HUES6 (cell line): Measurements from ENCODE around the gene AQP10.
"Not testable (repeated sequence)": the region's sequence is repeated elsewhere in the genome, so short reads cannot be mapped to it uniquely, and the experiment has no call there.

Experiments
- H3K27ac ChIP-seq: 2 replicates; pipeline ENCODE4 v1.7.0; 2013; ENCODE audit warnings: low read depth, mild to moderate bottlenecking, low read length, inconsistent platforms
- H3K27me3 ChIP-seq: 2 replicates; pipeline ENCODE4 v1.6.1; 2013; ENCODE audit warnings: low read length; ENCODE audit not compliant: control insufficient read depth, insufficient read depth
- H3K36me3 ChIP-seq: 2 replicates; pipeline ENCODE4 v1.6.1; 2013; ENCODE audit warnings: low read length; ENCODE audit not compliant: control insufficient read depth, insufficient read depth
- H3K4me1 ChIP-seq: 2 replicates; pipeline ENCODE4 v1.6.1; 2013; ENCODE audit warnings: low read length; ENCODE audit not compliant: control insufficient read depth, insufficient read depth
- H3K4me3 ChIP-seq: 2 replicates; pipeline ENCODE4 v1.5.1; 2013; ENCODE audit warnings: low read depth, low read length
- H3K9ac ChIP-seq: one replicate; pipeline ENCODE4 v1.6.1; 2013; ENCODE audit warnings: mild to moderate bottlenecking, low read length
- H3K9me3 ChIP-seq: 2 replicates; pipeline ENCODE4 v1.6.1; 2013; ENCODE audit warnings: low read depth, low read length; ENCODE audit not compliant: control insufficient read depth, insufficient read depth

Gene AQP10

DNA sequence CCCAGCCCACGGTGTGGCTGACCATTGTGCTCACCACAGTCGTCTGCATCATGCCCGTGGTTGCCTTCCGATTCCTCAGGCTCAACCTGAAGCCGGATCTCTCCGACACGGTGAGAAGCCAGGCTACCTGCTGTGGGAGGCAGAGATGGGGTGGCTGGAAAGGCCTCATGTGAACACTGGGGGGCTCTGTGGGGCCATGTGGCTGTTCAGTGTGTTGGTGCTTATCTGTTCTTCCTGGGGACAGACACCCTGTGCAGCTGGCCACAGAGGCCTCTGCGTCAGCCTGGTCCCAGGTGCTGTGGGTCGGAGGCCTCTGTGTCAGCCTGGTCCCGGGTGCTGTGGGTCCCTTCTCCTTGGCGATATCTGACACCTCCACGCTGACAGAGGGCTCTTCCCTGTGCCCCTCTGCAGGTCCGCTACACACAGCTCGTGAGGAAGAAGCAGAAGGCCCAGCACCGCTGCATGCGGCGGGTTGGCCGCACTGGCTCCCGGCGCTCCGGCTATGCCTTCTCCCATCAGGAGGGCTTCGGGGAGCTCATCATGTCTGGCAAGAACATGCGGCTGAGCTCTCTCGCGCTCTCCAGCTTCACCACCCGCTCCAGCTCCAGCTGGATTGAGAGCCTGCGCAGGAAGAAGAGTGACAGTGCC is 27.7 kb downstream of the AQP10 start:
- no peak overlapping the region for H3K27ac ChIP-seq
- no peaks in the 10 kb centered on the region for H3K9me3 ChIP-seq
- H3K27me3 ChIP-seq = peaks cover 12% of the 10 kb centered on the region
- H3K4me1 ChIP-seq = peaks cover 9% of the 10 kb centered on the region
- no peak overlapping the region for H3K4me3 ChIP-seq
- H3K9ac ChIP-seq = no peak overlapping the region
- H3K36me3 ChIP-seq = peaks cover 57% of the 10 kb centered on the region

- no peak overlapping the region for H3K27ac ChIP-seq
- H3K4me1 ChIP-seq = peaks cover 12% of the 10 kb centered on the region
- H3K9ac ChIP-seq = no peak overlapping the region
- H3K9me3 ChIP-seq = no peaks in the 10 kb centered on the region
- H3K4me3 ChIP-seq = no peak overlapping the region
- H3K27me3 ChIP-seq = peaks cover 12% of the 10 kb centered on the region
- peaks cover 51% of the 10 kb centered on the region for H3K36me3 ChIP-seq
Measured at GRCh38 chr1:154349121-154349520, 28.2 kb downstream of the AQP10 start.

DNA sequence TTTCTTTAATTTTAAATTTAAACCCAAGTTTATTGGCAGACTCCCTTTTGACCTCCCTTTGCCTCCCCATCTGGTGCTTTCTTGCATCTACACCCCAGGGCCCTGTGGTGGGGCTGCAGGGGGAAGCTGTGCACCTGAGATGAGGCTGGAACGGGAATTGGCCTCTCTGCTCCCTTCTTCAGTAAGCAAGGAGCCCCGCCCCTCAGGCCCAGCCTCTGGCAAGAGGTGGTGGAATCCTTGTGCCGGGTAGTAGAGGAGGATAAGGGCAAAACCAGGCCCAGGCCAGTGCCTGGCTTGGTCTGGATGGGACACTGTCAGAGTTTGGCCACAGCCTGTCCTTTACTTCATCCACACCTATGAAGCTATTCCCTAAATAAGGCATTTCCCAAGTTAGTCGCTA is 29.5 kb downstream of the AQP10 start:
- Histone ChIP-seq H3K4me3 (no peak overlapping the region), H3K9me3 (no peaks in the 10 kb centered on the region), H3K27ac (no peak overlapping the region), H3K36me3 (peaks cover 39% of the 10 kb centered on the region), H3K4me1 (peaks cover 12% of the 10 kb centered on the region), H3K9ac (no peak overlapping the region), H3K27me3 (peaks cover 12% of the 10 kb centered on the region)

GRCh38 chr1:154351363-154352068 is 30.6 kb downstream of the AQP10 start:
- no peaks in the 10 kb centered on the region for H3K9me3 ChIP-seq
- no peak overlapping the region for H3K4me3 ChIP-seq
- H3K27ac ChIP-seq = no peak overlapping the region
- peaks cover 12% of the 10 kb centered on the region for H3K4me1 ChIP-seq
- H3K27me3 ChIP-seq = peaks cover 12% of the 10 kb centered on the region
- H3K36me3 ChIP-seq = peaks cover 27% of the 10 kb centered on the region
- H3K9ac ChIP-seq = no peak overlapping the region

DNA sequence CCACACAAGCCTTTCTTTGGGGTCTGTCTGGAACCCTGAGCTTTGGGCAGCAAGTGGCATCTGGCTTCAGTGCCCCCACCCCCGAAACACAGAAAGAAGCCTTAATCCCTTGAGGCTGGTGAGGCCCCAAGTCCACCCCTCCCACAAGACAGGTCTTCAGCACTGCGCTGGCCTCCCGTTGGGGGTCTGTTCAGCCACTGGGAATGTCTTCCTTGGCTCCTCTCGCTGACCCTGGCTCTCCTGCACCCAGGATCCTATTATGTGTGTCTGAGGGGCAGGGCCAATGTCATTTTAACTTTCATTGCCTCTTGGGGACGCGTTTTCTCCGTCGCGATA is 31.3 kb downstream of the AQP10 start:
- H3K27me3 ChIP-seq = peaks cover 12% of the 10 kb centered on the region
- H3K36me3 ChIP-seq = peaks cover 22% of the 10 kb centered on the region
- no peaks in the 10 kb centered on the region for H3K9me3 ChIP-seq
- H3K27ac ChIP-seq = no peak overlapping the region
- peak overlapping the region; percentile 66 for H3K4me3 ChIP-seq
- H3K4me1 ChIP-seq = peaks cover 12% of the 10 kb centered on the region
- H3K9ac ChIP-seq = peak overlapping the region; percentile 55

GRCh38 chr1:154352581-154353459 is 31.9 kb downstream of the AQP10 start:
- Histone ChIP-seq H3K27me3 (peaks cover 12% of the 10 kb centered on the region), H3K9ac (peak overlapping the region; percentile 55), H3K4me3 (peak overlapping the region; percentile 66), H3K9me3 (no peaks in the 10 kb centered on the region), H3K27ac (no peak overlapping the region), H3K4me1 (peaks cover 12% of the 10 kb centered on the region), H3K36me3 (peaks cover 19% of the 10 kb centered on the region)

- no peaks in the 10 kb centered on the region for H3K9me3 ChIP-seq
- peaks cover 13% of the 10 kb centered on the region for H3K36me3 ChIP-seq
- H3K27me3 ChIP-seq = peaks cover 12% of the 10 kb centered on the region
- no peak overlapping the region for H3K9ac ChIP-seq
- no peak overlapping the region for H3K27ac ChIP-seq
- H3K4me1 ChIP-seq = peaks cover 12% of the 10 kb centered on the region
- H3K4me3 ChIP-seq = peak overlapping the region; percentile 66
Measured at GRCh38 chr1:154353460-154353904, 32.6 kb downstream of the AQP10 start.

DNA sequence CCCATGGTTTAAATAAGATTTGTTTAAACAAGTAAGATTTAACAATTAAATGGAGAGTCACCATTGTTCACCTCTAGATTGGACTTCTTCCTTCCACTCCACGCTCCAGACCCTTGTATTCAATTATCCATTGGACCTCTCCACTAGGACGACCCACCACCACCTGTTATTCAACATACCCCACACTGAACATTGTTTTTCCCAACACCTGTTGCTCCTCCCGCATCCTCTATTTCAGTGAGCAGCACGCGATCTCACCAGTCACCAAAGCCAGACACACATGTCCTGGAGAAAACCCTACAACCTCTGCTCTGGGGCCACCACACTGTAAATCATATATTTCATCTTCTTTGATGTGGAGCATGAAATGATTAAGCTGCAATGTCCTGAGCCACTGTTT is 33.1 kb downstream of the AQP10 start:
- H3K4me1 ChIP-seq = peaks cover 12% of the 10 kb centered on the region

DNA sequence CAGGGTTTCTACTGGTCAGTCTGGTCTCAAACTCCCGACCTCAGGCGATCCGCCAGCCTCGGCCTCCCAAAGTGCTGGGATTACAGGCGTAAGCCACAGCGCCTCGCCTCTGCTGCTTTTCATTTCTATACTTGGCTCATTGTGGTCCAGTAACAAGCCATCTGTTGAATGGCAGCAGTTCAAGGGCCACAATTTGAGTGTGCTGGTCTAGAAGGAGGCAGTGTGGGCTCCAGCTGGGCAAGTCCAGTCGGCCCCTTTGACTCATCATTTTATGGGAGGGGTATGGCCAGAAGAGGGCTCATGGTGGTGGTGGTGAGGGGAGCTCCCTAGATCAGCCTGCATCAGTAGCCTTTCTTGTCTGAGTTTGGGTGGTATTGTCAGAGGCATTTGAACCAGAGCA is 37.6 kb downstream of the AQP10 start:
- H3K4me3 ChIP-seq = no peak overlapping the region
- H3K9me3 ChIP-seq = peaks cover 8% of the 10 kb centered on the region
- H3K27me3 ChIP-seq = no peaks in the 10 kb centered on the region
- H3K4me1 ChIP-seq = peaks cover 7% of the 10 kb centered on the region
- no peak overlapping the region for H3K9ac ChIP-seq
- H3K27ac ChIP-seq = no peak overlapping the region
- H3K36me3 ChIP-seq = no peaks in the 10 kb centered on the region

More for the DNA sequence above, 33.1 kb downstream of the AQP10 start:
- no peaks in the 10 kb centered on the region for H3K9me3 ChIP-seq
- no peak overlapping the region for H3K4me3 ChIP-seq
- no peak overlapping the region for H3K9ac ChIP-seq
- H3K27ac ChIP-seq = no peak overlapping the region
- peaks cover 12% of the 10 kb centered on the region for H3K27me3 ChIP-seq
- peaks cover 8% of the 10 kb centered on the region for H3K36me3 ChIP-seq

DNA sequence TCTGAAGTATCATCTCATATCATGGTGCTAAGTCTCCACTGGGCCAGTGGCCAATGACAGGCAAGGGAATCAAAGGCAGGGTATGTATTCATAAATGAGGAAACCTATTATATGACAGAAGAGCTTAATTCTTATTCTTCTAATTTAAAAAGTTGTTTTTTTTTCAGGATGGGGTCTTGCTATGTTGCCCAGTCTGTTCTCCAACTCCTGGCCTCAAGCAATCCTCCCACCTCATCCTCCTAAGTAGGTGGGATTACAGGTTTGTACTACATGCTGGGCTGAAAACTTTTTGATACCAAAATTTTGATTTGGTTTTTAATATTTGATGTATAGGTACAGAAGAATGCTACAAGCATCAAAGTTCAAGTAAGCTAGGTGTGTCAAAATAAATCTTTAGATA is 39.4 kb downstream of the AQP10 start:
- Histone ChIP-seq H3K27ac (no peak overlapping the region), H3K9me3 (peaks cover 8% of the 10 kb centered on the region), H3K4me1 (0 out of 2 replicates have a peak, but pooled peaks cover 4% of the 10 kb centered on the region), H3K27me3 (no peaks in the 10 kb centered on the region), H3K4me3 (no peak overlapping the region), H3K9ac (no peak overlapping the region), H3K36me3 (no peaks in the 10 kb centered on the region)

DNA sequence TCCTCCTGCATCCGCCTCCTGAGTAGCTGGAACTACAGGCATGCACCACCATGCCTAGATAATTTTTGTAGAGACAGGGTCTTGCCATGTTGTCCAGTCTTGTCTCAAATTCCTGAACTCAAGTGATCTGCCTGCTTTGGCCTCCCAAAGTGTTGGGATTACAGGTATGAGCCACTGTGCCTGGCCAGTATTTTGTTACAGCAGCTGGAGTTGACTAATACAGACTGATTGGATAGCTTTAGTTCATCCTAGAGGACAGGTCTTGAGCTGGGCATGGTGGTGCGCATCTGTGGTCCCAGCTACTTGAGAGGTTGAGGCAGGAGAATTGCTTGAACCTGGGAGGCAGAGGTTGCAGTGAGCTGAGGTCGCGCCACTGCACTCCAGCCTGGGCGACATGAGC is 40.0 kb downstream of the AQP10 start:
- H3K27me3 ChIP-seq, H3K4me1 ChIP-seq, H3K27ac ChIP-seq, H3K9ac ChIP-seq, H3K9me3 ChIP-seq, H3K4me3 ChIP-seq, H3K36me3 ChIP-seq: not testable (repeated sequence)
